Endothelial cell of umbilical vein (primary cell): ENCODE results near the gene HCFC1R1. TPM values are rescaled to one million over a fixed set of nuclear protein-coding genes. Genes with fewer than 3 reads are reported as not detected.

Experiments
- BruUV-seq: library from RNA; stranded (reverse); fragments of 400-500 nt; replicated peaks from 2 replicates; lab custom pipeline; 2021; lab: Mats Ljungman, UMichigan
- CTCF ChIA-PET: fragments of 300-600, 350-600 bp; sonication (Branson Sonifier 250); formaldehyde crosslinking; loops from one replicate; lab custom pipeline; 2021; ENCODE audit warnings: antibody characterized with exemption, inconsistent platforms; lab: Charles Lee
- POLR2A ChIA-PET: fragments of 300-600, 350-600 bp; sonication (Branson Sonifier 250); formaldehyde crosslinking; loops from one replicate; lab custom pipeline; 2021; ENCODE audit warnings: antibody characterized with exemption, inconsistent platforms; lab: Charles Lee
- DNase-seq: peaks from one replicate; pipeline ENCODE4 v3.0.0-alpha.2; 2011; ENCODE audit warnings: low read depth, low spot score
- FAIRE-seq: peaks from 2 replicates; lab custom pipeline; 2011; peaks lifted over from hg19 to GRCh38; lab: Jason Lieb, UNC
- H2AFZ ChIP-seq: 2 replicates; pipeline ENCODE4 v1.6.0; 2012; ENCODE audit warnings: low read depth, low read length, control low read depth, inconsistent platforms
- H3K27ac ChIP-seq: 2 replicates; pipeline ENCODE4 v1.5.1; 2011; ENCODE audit warnings: low read depth, mild to moderate bottlenecking, control low read depth, low read length, moderate library complexity; ENCODE audit not compliant: insufficient read depth
- H3K27me3 ChIP-seq, 2 experiments: 2 replicates each; pipeline versions ENCODE4 v1.6.0 to v1.6.1; 2011; ENCODE audit warnings: low read length in 2 of 2, mixed read lengths in 1 of 2; ENCODE audit not compliant: control insufficient read depth in 2 of 2, insufficient read depth in 2 of 2
- H3K36me3 ChIP-seq, 2 experiments: 2 replicates in 1 of 2; 3 replicates in 1 of 2; pipeline ENCODE4 v1.5.1; 2011; ENCODE audit warnings: low read length in 2 of 2, mild to moderate bottlenecking in 1 of 2, moderate library complexity in 1 of 2; ENCODE audit not compliant: control insufficient read depth in 2 of 2, insufficient read depth in 2 of 2; ENCODE audit errors: extremely low read depth in 1 of 2
- H3K4me1 ChIP-seq: 3 replicates; pipeline ENCODE4 v1.5.1; 2011; ENCODE audit warnings: mild to moderate bottlenecking, low read length; ENCODE audit not compliant: control insufficient read depth, insufficient read depth; ENCODE audit errors: extremely low read depth
- H3K4me2 ChIP-seq: 2 replicates; pipeline ENCODE4 v1.6.1; 2011; ENCODE audit warnings: low read length, control low read depth, mixed read lengths; ENCODE audit not compliant: insufficient read depth
- H3K4me3 ChIP-seq, 3 experiments: fragments of 200-600 bp in 1 of 3; sonication (generic), shearing (Covaris generic) in 1 of 3; replicated peaks in 1 of 3; 2 replicates each; pipeline ENCODE4 v1.5.1; 2011 to 2016; ENCODE audit warnings: control low read depth in 3 of 3, low read length in 3 of 3, mild to moderate bottlenecking in 2 of 3, inconsistent platforms in 1 of 3, low read depth in 1 of 3, moderate library complexity in 1 of 3; ENCODE audit not compliant: insufficient read depth in 1 of 3
- H3K79me2 ChIP-seq: 2 replicates; pipeline ENCODE4 v1.6.0; 2012; ENCODE audit warnings: low read length, inconsistent platforms; ENCODE audit not compliant: control insufficient read depth, insufficient read depth
- H3K9ac ChIP-seq: replicated peaks from 2 replicates; pipeline ENCODE3; 2011; ENCODE audit warnings: low read length, control low read depth; ENCODE audit not compliant: insufficient read depth; ENCODE audit errors: extremely low read depth
- H3K9me1 ChIP-seq: replicated peaks from 3 replicates; pipeline ENCODE4 v1.6.0; 2011; ENCODE audit warnings: mild to moderate bottlenecking, low read length; ENCODE audit not compliant: control insufficient read depth, insufficient read depth; ENCODE audit errors: extremely low read depth
- H3K9me3 ChIP-seq: replicated peaks from 2 replicates; pipeline ENCODE4 v1.5.1; 2012; ENCODE audit warnings: low read length, inconsistent platforms; ENCODE audit not compliant: control insufficient read depth, insufficient read depth
- H4K20me1 ChIP-seq: replicated peaks from 2 replicates; pipeline ENCODE3; 2011; ENCODE audit warnings: mild to moderate bottlenecking, low read length; ENCODE audit not compliant: control insufficient read depth, insufficient read depth; ENCODE audit errors: extremely low read depth
- EZH2 ChIP-seq: IDR thresholded peaks from 2 replicates; pipeline ENCODE4 v1.6.1; 2012; ENCODE audit warnings: borderline replicate concordance, low read depth, mild to moderate bottlenecking, moderate library complexity, low read length, inconsistent platforms; ENCODE audit not compliant: severe bottlenecking
- FOS ChIP-seq: IDR thresholded peaks from 2 replicates; pipeline ENCODE4 v1.6.1; 2011; ENCODE audit warnings: mild to moderate bottlenecking, low read length, moderate library complexity, borderline replicate concordance; ENCODE audit not compliant: insufficient read depth
- GATA2 ChIP-seq: IDR thresholded peaks from 2 replicates; pipeline ENCODE4 v1.7.0; 2011; ENCODE audit warnings: low read depth, mild to moderate bottlenecking, moderate library complexity, mixed read lengths, low read length; ENCODE audit not compliant: insufficient read length, insufficient read depth
- JUN ChIP-seq: IDR thresholded peaks from 2 replicates; pipeline ENCODE4 v1.6.1; 2011; ENCODE audit warnings: borderline replicate concordance, low read depth; ENCODE audit not compliant: insufficient read length, insufficient read depth
- MYC ChIP-seq: IDR thresholded peaks from one replicate; pipeline ENCODE4 v1.6.1; 2011; ENCODE audit warnings: mild to moderate bottlenecking, low read depth, low read length
- POLR2A ChIP-seq: IDR thresholded peaks from 2 replicates; pipeline ENCODE4 v1.6.1; 2012; ENCODE audit warnings: low read depth, mild to moderate bottlenecking, control low read depth, low read length
- POLR2AphosphoS5 ChIP-seq: IDR thresholded peaks from 2 replicates; pipeline ENCODE4 v1.6.1; 2012; ENCODE audit warnings: low read depth, mild to moderate bottlenecking, control low read depth, low read length, moderate library complexity; ENCODE audit not compliant: insufficient read depth
- dilution Hi-C: fragments of 300-500 bp; cut with MboI; formaldehyde crosslinking; loops from one replicate; pipeline ENCODE4 v1.15.0; 2019; ENCODE audit warnings: low sequenced_read_pairs; ENCODE audit not compliant: extremely low pct_ligation_motif_present
- intact Hi-C: fragments of 100-400 bp; cut with micrococcal nuclease; formaldehyde crosslinking; loops from one replicate; pipeline ENCODE4 v1.10.0; 2022
- polyA plus RNA-seq, 4 experiments: library from polyadenylated mRNA; depleted of rRNA in 3 of 4; stranded (reverse) in 3 of 4; unstranded in 1 of 4; fragments of >200 nt; gene quantifications; 2 replicates each; pipeline versions ENCODE4 v1.2.1 to v1.2.3, GENCODE V29; 2011 to 2012; ENCODE audit warnings: missing spikeins in 1 of 4
- total RNA-seq: library from RNA; stranded (reverse); gene quantifications from 2 replicates; pipeline ENCODE4 v1.2.3, GENCODE V29; 2021
- TF ChIP-seq, protein P1 (sequence below), 2 donors: IDR thresholded peaks; 1 replicate in 1 of 2; 2 replicates in 1 of 2; pipeline ENCODE4 v1.5.1; 2011; ENCODE audit warnings: low read length in 2 of 2, mild to moderate bottlenecking in 2 of 2, moderate library complexity in 2 of 2, control low read depth in 1 of 2, inconsistent platforms in 1 of 2, low read depth in 1 of 2; ENCODE audit not compliant: insufficient read depth in 1 of 2; ENCODE audit errors: extremely low read depth in 1 of 2
- TF ChIP-seq, protein P2 (sequence below): IDR thresholded peaks from 2 replicates; pipeline ENCODE4 v1.6.1; 2011; ENCODE audit not compliant: insufficient read depth, insufficient read length

HCFC1R1 gene
- total and polyA plus RNA-seq, 2 donors (not counting 3 experiments of a cell fraction or from before 2014, with no cell fraction given) = 28.7 to 49.3 TPM

DNA sequence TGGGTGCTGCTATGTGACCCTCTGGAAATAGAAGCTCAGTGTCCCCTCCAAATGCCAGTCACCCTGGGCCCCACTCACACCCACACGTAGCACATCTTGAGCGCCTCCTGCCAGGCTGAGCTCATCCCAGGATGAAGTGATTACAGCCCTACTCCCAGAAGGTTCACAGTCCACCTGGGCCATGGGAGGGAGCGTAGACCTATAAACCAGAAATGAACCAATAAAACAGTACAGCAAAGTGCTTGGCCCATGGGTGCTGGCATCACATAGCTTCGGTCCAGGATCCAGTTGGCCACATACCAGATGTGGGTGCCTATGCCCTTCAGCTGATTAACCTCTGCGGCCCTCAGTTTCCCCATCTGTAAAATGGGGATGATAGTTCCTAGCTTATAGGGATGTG, 15.2 kb upstream of the HCFC1R1 start:
- H4K20me1 ChIP-seq = no peaks in the 10 kb centered on the region
- POLR2A ChIA-PET = no interaction called here
- DNase-seq = no peak
- no peaks in the 10 kb centered on the region for H3K9me3 ChIP-seq
- no TSS peak for BruUV-seq
- dilution Hi-C loops = no loop called here
- no peak overlapping the region for H3K4me3 ChIP-seq
- TF ChIP-seq FOS = no peak
- TF ChIP-seq POLR2AphosphoS5 = no peak
- no peak for TF ChIP-seq JUN
- TF ChIP-seq POLR2A = no peak
- TF ChIP-seq, protein P1, sequence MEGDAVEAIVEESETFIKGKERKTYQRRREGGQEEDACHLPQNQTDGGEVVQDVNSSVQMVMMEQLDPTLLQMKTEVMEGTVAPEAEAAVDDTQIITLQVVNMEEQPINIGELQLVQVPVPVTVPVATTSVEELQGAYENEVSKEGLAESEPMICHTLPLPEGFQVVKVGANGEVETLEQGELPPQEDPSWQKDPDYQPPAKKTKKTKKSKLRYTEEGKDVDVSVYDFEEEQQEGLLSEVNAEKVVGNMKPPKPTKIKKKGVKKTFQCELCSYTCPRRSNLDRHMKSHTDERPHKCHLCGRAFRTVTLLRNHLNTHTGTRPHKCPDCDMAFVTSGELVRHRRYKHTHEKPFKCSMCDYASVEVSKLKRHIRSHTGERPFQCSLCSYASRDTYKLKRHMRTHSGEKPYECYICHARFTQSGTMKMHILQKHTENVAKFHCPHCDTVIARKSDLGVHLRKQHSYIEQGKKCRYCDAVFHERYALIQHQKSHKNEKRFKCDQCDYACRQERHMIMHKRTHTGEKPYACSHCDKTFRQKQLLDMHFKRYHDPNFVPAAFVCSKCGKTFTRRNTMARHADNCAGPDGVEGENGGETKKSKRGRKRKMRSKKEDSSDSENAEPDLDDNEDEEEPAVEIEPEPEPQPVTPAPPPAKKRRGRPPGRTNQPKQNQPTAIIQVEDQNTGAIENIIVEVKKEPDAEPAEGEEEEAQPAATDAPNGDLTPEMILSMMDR (IDR thresholded peaks at IDR 0.05; ENCODE audit: extremely low read depth in 1 of 2, insufficient read depth in 1 of 2, low read depth in 1 of 2, low read length in 2 of 2) = no peak
- TF ChIP-seq GATA2 = no peak
- no peak for TF ChIP-seq EZH2
- TF ChIP-seq, protein P2, sequence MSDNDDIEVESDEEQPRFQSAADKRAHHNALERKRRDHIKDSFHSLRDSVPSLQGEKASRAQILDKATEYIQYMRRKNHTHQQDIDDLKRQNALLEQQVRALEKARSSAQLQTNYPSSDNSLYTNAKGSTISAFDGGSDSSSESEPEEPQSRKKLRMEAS = no peak
- TF ChIP-seq MYC = no peak
- H3K4me2 ChIP-seq = no peak overlapping the region
- CTCF ChIA-PET = interaction anchor here (1.4 to 14.7 kb wide), 2 partner anchors 8 to 20 kb away, joined by 4 to 200 read pairs; no protein-coding TSS in a partner anchor
- no peaks in the 10 kb centered on the region for H3K4me1 ChIP-seq
- no peak overlapping the region for H3K27ac ChIP-seq
- no peaks in the 10 kb centered on the region for H3K36me3 ChIP-seq
- H3K9me1 ChIP-seq = no peaks in the 10 kb centered on the region
- intact Hi-C loops = no loop called here
- H3K9ac ChIP-seq = no peak overlapping the region
- H3K79me2 ChIP-seq = no peaks in the 10 kb centered on the region
- peaks cover 37 to 42% of the 10 kb centered on the region in 2 experiments for H3K27me3 ChIP-seq
- no peak for FAIRE-seq
- no peak overlapping the region for H2AFZ ChIP-seq
